ENCODE measurements around the gene LAMA2. TPM values are rescaled to one million over a fixed set of nuclear protein-coding genes. Genes with fewer than 3 reads are reported as not detected.

LAMA2 gene
- total and polyA plus RNA-seq, 2 of the 8 experiments (the other 6 are each of a cell fraction or from before 2014, with no cell fraction given): 1.3 to 3.8 TPM

DNA sequence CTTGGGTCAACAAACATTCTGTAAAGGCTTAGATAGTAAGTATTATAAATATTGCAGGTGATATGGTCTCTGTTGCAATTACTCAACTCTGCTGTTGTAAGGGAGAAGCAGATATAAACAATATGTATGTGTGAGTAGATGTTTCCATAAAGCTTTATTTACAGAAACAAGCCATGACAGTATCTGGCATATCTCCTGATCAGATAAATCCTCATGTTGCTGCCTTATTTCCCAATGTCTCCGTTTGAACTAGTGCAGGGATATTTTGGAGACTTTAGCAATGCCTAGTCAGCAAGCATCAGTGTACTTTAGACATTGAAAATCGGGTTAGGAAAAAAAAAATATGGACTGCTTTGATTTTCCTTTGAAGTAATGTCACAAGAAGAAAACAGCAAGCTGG, 96.1 kb downstream of the LAMA2 start:
- H3K4ac ChIP-seq (replicated peaks; ENCODE audit: insufficient read length, low read depth, low read length): no peak overlapping the region
- H2BK12ac ChIP-seq (ENCODE audit: low read depth, low read length): no peak overlapping the region
- no peaks in the 10 kb centered on the region for H3K36me3 ChIP-seq (ENCODE audit: control insufficient read depth in 2 of 4, insufficient read depth in 4 of 4, low read length in 3 of 4)
- no peak overlapping the region for H3K4me2 ChIP-seq (ENCODE audit: insufficient read depth in 1 of 2, low read depth in 2 of 2, low read length in 2 of 2)
- no peaks in the 10 kb centered on the region; the same call in 1 of the 2 replicates for H3K23me2 ChIP-seq (ENCODE audit: low read depth, low read length)
- no peak overlapping the region for H4K91ac ChIP-seq (replicated peaks; ENCODE audit: insufficient read length, low read length)
- H3K14ac ChIP-seq (ENCODE audit: insufficient read length): no peak overlapping the region
- H2AK5ac ChIP-seq (ENCODE audit: low read depth, low read length): no peak overlapping the region
- H3K9ac ChIP-seq (replicated peaks in 1 of 4; ENCODE audit: extremely low read depth in 1 of 4, low read depth in 3 of 4, low read length in 3 of 4): no peak overlapping the region
- no peaks in the 10 kb centered on the region for H4K20me1 ChIP-seq (replicated peaks in 1 of 2; ENCODE audit: control insufficient read depth in 1 of 2, insufficient read depth in 2 of 2, low read length in 2 of 2)
- no peak overlapping the region for H4K5ac ChIP-seq (ENCODE audit: insufficient read length, low read depth, low read length)
- no peak overlapping the region for H3K4me3 ChIP-seq (ENCODE audit: extremely low read depth in 1 of 4, insufficient read depth in 2 of 4, low read depth in 3 of 4, low read length in 4 of 4)
- TF ChIP-seq RFX5 (IDR thresholded peaks at IDR 0.05; ENCODE audit: borderline replicate concordance, low read depth, low read length): no peak
- TF ChIP-seq CHD2 (IDR thresholded peaks at IDR 0.05; ENCODE audit: low read length): no peak
- TF ChIP-seq POU5F1 (IDR thresholded peaks at IDR 0.05; ENCODE audit: low read depth, low read length): no peak
- TF ChIP-seq CEBPB (IDR thresholded peaks at IDR 0.05; ENCODE audit: low read depth, low read length): no peak
- TF ChIP-seq, protein P1, sequence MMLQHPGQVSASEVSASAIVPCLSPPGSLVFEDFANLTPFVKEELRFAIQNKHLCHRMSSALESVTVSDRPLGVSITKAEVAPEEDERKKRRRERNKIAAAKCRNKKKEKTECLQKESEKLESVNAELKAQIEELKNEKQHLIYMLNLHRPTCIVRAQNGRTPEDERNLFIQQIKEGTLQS (IDR thresholded peaks at IDR 0.05; ENCODE audit: insufficient read depth, low read depth, low read length): no peak
- no peak for TF ChIP-seq ZNF274 (IDR thresholded peaks at IDR 0.05; ENCODE audit: borderline replicate concordance, extremely low read depth, low read length)
- no peak for TF ChIP-seq SRF (IDR thresholded peaks at IDR 0.05; ENCODE audit: low read depth, low read length)
- POLR2A ChIA-PET (ENCODE audit: partially characterized antibody): no interaction called here
- no peak overlapping the region for H2BK120ac ChIP-seq (replicated peaks; ENCODE audit: low read depth, low read length)
- H3K79me2 ChIP-seq (ENCODE audit: control insufficient read depth in 1 of 2, insufficient read depth in 2 of 2, low read length in 2 of 2): no peaks in the 10 kb centered on the region
- H2AFZ ChIP-seq (ENCODE audit: low read length): no peak overlapping the region
- WGBS, 2 experiments (ENCODE audit: extremely low coverage in 1 of 2, insufficient coverage in 1 of 2, insufficient read length in 1 of 2, insufficient replicate concordance in 2 of 2, low coverage in 1 of 2, low lambda C conversion rate in 2 of 2, missing lambda C conversion rate in 1 of 2): 84% methylated on average over 2 of the region's 2 CpGs; no CpG with 5 or more reads in 1 of the 2 experiments
- H3K56ac ChIP-seq (replicated peaks; ENCODE audit: insufficient read length, low read depth, low read length): no peak overlapping the region
- H3K9me3 ChIP-seq (ENCODE audit: insufficient read depth in 2 of 2, low read depth in 1 of 2, low read length in 1 of 2): no peaks in the 10 kb centered on the region
- no peak overlapping the region for H2BK20ac ChIP-seq (ENCODE audit: low read length)
- H3K27me3 ChIP-seq (replicated peaks in 1 of 4; ENCODE audit: control insufficient read depth in 3 of 4, extremely low read depth in 1 of 4, insufficient read depth in 3 of 4, low read length in 3 of 4): no peaks in the 10 kb centered on the region
- H2BK15ac ChIP-seq (ENCODE audit: low read length): no peak overlapping the region
- no peak overlapping the region for H3K18ac ChIP-seq (ENCODE audit: extremely low read depth, low read length)
- FAIRE-seq (no peak), DNase-seq (ENCODE audit: low read depth in 1 of 2, low spot score in 2 of 2) (no peak)
- H3K27ac ChIP-seq (ENCODE audit: low read depth, low read length): no peak overlapping the region
- H3K23ac ChIP-seq (ENCODE audit: insufficient read length): no peak overlapping the region
- no peak overlapping the region for H2BK5ac ChIP-seq (ENCODE audit: low read depth, low read length)
- no peaks in the 10 kb centered on the region for H3K4me1 ChIP-seq (replicated peaks in 1 of 4; ENCODE audit: control insufficient read depth in 3 of 4, insufficient read depth in 4 of 4, low read length in 3 of 4)
- no peak overlapping the region for H4K8ac ChIP-seq (ENCODE audit: extremely low read depth, insufficient read depth, low read length)
- CTCF ChIA-PET (ENCODE audit: partially characterized antibody): no interaction called here
- no peaks in the 10 kb centered on the region for H3K79me1 ChIP-seq (ENCODE audit: low read depth, low read length)
